GM12878 (cell line): ENCODE measurements around the gene DONSON.

ENCODE experiments used
- ATF2 ChIP-seq: IDR thresholded peaks from 2 replicates; pipeline ENCODE4 v1.6.1; 2012; ENCODE audit warnings: low read length, inconsistent platforms
- CREM ChIP-seq: IDR thresholded peaks from 2 replicates; pipeline ENCODE4 v1.6.1; 2014; ENCODE audit warnings: antibody characterized with exemption, low read depth
- CTCF ChIP-seq, 3 experiments: IDR thresholded peaks in 2 of 3; conservative IDR thresholded peaks in 1 of 3; 2 replicates each; pipeline ENCODE4 v1.5.1; 2011; ENCODE audit warnings: low read depth in 3 of 3, low read length in 3 of 3, mild to moderate bottlenecking in 3 of 3, control low read depth in 2 of 3, moderate library complexity in 2 of 3, inconsistent platforms in 1 of 3, mixed read lengths in 1 of 3; ENCODE audit not compliant: control insufficient read depth in 2 of 3, insufficient read depth in 1 of 3; ENCODE audit errors: extremely low read depth in 1 of 3
- ESRRA ChIP-seq: IDR thresholded peaks from 2 replicates; pipeline ENCODE4 v1.6.1; 2012; ENCODE audit warnings: mild to moderate bottlenecking, low read length, improper control_type of control experiment
- NRF1 ChIP-seq: conservative IDR thresholded peaks from 2 replicates; pipeline ENCODE4 v1.6.1; 2011; ENCODE audit warnings: mild to moderate bottlenecking, low read depth, low read length, improper control_type of control experiment
- POLR2A ChIP-seq: IDR thresholded peaks from 2 replicates; pipeline ENCODE4 v1.6.1; 2011; ENCODE audit warnings: low read depth, mild to moderate bottlenecking, low read length
- RAD21 ChIP-seq: IDR thresholded peaks from 2 replicates; pipeline ENCODE4 v1.6.1; 2011; ENCODE audit warnings: mild to moderate bottlenecking, low read depth, low read length, moderate library complexity; ENCODE audit not compliant: insufficient read depth
- RAD51 ChIP-seq: fragments of 450-650 bp; IDR thresholded peaks from 2 replicates; pipeline ENCODE4 v1.6.1; 2016; ENCODE audit warnings: moderate library complexity, mild to moderate bottlenecking, inconsistent platforms
- RELA ChIP-seq: fragments of 450-650 bp; IDR thresholded peaks from 2 replicates; pipeline ENCODE4 v1.8.0; 2014; ENCODE audit warnings: borderline replicate concordance; ENCODE audit not compliant: partially characterized antibody
- REST ChIP-seq: IDR thresholded peaks from 2 replicates; pipeline ENCODE4 v1.6.1; 2012; ENCODE audit warnings: mild to moderate bottlenecking, low read depth, low read length
- SMARCA5 ChIP-seq: fragments of 450-650 bp; IDR thresholded peaks from 2 replicates; pipeline ENCODE4 v1.6.1; 2017; ENCODE audit warnings: mild to moderate bottlenecking
- USF1 ChIP-seq: IDR thresholded peaks from 2 replicates; pipeline ENCODE4 v1.6.1; 2011; ENCODE audit warnings: borderline replicate concordance, low read depth, mild to moderate bottlenecking, moderate library complexity, mixed read lengths, low read length; ENCODE audit not compliant: insufficient read depth; ENCODE audit errors: extremely low read length
- ZBED1 ChIP-seq: IDR thresholded peaks from 2 replicates; pipeline ENCODE4 v1.6.1; 2016; ENCODE audit warnings: borderline replicate concordance
- ZBTB11 ChIP-seq: fragments of 450-650 bp; formaldehyde crosslinking; IDR thresholded peaks from 2 replicates; pipeline ENCODE4 v1.5.0; 2022; ENCODE audit warnings: mild to moderate bottlenecking, missing genetic modification characterization

- TF ChIP-seq CTCF (IDR thresholded peaks at IDR 0.05 in 2 of 3, conservative IDR thresholded peaks at IDR 0.05 in 1 of 3; ENCODE audit: control insufficient read depth in 2 of 3, extremely low read depth in 1 of 3, insufficient read depth in 1 of 3, low read depth in 3 of 3, low read length in 3 of 3) (no peak), RAD21 (no peak), ATF2 (no peak), CREM (no peak), SMARCA5 (no peak), RELA (no peak), USF1 (no peak), RAD51 (no peak), POLR2A (no peak), ESRRA (no peak), NRF1 (no peak), ZBED1 (no peak), ZBTB11 (no peak), REST (no peak)
These were observed 1.6 kb downstream of the DONSON start for GRCh38 chr21:33586927-33587326.
